GM18526 (cell line): Measurements from ENCODE around the gene PRR19.

Source experiments
- POLR2A ChIP-seq: IDR thresholded peaks from 3 replicates; pipeline ENCODE4 v1.6.1; 2011; ENCODE audit not compliant: insufficient read length; ENCODE audit errors: extremely low read depth

The PRR19 gene

DNA sequence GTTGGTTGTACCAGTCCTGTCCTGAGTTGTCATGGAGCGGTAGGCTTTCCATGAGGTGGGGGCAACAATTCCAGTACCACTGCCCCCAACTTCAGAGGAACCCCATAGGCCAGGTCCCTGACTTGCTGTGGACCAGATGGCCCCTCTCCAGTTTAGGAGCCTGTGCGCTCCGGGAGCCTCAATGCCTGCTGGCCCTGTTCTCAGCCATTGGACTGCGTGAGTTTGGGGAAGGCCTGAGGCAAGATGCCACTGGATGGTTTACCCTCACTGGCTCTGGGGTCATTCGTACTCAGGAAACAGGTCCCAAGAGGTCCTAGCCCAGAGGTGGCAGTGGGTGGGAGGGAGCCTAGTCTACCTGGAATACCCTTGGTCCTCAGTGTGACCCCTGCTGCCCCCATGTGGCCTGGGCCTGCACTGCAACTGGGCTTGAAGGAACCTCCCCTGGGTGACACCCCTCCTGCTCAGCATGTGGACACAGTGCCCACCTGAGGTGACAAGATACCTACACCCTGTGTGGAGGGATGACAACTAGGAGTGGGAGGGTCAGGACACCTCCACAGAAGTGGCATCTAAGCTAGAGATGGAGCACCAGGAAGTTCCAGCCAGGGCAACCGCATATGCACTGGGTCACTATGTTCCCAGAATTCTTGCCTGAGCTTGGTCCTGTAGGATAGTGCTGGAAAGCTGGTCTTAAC is 6.0 kb upstream of the PRR19 start:
- TF ChIP-seq POLR2A: no peak

DNA sequence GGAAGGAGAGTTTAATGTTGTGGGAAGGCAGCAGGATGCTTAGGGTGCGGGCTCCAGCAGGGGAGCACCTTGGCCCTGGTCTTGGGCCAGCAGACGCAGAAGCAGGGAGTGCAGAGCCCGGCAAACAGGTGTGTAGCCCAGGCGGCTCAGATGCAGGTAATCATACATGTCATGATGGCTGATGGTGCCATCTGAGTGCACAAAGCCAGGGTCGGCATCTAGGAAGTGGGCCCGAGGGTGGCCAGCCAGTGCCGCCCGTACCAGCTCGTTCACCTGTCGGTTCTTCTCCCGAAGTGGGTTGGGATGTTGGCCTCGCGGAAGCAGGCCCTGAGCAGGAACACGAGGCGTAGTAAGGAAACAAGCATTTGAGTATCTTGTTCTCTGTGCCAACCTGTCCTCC is 4.9 kb upstream of the PRR19 start:
- TF ChIP-seq POLR2A: no peak

DNA sequence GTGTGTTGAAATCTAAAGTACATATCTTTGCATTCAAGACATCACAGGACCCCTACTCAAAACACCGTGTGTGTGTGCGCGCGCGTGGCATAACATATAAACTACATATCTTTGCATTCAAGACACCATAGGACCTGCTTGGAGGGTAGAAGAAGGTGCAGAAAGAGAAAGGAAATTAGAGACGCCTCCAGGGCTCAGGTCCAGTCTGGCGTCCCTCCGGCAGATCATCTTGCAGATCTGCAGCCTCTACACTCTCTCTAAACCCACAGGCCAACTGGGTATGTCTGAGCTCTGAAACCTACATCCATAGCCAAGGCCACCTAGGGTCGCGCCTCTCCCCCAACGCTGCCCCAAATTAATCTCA is 1.2 kb downstream of the PRR19 start:
- TF ChIP-seq POLR2A: no peak

DNA sequence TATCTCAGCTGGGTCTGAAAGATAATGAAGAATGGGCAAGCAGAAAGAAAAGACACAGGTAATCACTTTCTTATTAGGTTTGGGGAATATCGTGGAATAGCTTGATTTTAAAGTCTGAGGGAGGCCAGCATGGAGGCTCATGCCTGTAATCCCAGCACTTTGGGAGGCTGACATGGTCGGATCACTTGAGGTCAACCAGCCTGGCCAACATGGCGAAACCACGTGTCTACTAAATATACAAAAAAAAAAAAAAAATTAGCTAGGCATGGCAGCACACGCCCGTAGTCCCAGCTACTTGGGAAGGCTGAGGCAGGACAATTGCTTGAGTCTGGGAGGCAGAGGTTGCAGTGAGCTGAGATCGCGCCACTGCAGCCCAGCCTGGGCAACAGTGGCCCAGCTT is 1.9 kb downstream of the PRR19 start:
- no peak for TF ChIP-seq POLR2A

DNA sequence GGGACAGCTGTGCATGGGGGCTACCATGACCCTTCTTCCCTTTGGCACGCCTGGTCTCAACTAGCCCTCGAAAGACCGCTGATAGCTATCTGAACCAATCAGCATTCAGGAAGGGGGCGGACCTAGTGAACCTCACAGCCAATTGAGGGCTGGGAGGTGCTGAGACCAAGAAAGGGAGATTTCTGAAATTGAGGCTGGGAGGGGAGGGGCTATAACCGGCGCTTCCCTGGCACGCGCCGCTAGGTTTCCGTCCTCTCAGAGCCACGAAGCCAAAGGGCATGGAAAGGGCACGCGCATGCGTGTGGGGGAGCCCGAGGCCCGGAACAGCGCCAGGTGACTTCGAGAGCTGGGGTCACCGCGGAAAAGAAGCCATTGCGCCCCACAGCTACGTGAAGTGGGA is 4.7 kb downstream of the PRR19 start:
- no peak for TF ChIP-seq POLR2A

DNA sequence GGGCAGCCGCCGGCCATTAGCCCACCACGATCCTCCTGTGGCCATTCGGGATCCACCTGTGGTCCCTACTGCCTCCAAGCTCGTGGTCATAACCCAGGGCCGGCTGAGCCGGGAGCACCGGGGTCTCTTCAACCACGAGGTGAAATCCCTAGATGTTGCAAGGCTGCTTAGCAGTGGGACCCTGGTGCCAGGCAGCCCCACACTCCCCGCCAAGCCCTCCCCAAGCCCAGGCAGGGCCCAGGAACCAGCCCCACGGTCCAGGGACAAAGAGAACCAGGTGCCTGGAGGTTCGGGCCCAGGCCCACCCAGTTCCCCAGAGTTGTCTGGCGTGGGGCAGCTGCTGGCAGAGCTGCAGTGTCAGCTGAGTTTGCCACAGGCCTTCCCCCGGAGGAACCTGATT is 7.8 kb downstream of the PRR19 start:
- TF ChIP-seq POLR2A: no peak

DNA sequence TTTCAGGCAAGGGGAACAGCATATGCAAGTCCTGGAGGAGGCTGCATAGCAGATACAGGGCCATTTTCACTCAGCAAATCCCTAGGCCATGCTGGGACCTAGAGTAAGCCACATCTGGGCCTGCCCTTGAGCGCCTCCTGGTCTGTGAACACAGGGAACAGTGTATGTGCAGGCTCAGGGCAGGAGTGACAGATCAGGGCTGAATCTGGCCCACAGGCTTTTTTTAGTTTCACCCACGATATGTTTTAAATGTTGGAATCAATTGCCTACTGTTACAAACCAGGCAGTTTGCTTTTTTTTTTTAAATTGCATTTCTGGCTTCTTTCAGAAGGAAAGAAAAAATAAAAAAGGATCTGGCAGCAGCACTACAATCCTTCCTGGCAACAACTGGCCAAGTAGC is 9.7 kb downstream of the PRR19 start:
- TF ChIP-seq POLR2A: no peak

DNA sequence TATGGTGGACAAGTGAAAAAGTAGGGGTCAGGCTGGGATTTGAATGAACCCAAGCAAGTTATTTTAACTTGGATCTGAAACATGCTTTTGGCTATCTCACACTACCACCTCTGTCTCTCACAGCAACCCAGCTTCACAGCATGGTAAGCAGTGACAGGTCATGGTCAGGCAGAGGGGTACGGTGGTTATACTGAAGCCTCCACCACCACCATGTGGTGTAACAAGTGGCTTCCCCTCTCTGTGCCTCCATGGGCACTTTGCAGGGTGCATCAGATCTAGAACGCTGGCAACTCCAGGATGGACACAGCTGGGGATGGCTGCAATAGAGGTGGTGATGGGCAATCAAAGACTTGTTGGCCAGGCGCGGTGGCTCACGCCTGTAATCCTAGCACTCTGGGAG is 10.4 kb downstream of the PRR19 start:
- TF ChIP-seq POLR2A: no peak

DNA sequence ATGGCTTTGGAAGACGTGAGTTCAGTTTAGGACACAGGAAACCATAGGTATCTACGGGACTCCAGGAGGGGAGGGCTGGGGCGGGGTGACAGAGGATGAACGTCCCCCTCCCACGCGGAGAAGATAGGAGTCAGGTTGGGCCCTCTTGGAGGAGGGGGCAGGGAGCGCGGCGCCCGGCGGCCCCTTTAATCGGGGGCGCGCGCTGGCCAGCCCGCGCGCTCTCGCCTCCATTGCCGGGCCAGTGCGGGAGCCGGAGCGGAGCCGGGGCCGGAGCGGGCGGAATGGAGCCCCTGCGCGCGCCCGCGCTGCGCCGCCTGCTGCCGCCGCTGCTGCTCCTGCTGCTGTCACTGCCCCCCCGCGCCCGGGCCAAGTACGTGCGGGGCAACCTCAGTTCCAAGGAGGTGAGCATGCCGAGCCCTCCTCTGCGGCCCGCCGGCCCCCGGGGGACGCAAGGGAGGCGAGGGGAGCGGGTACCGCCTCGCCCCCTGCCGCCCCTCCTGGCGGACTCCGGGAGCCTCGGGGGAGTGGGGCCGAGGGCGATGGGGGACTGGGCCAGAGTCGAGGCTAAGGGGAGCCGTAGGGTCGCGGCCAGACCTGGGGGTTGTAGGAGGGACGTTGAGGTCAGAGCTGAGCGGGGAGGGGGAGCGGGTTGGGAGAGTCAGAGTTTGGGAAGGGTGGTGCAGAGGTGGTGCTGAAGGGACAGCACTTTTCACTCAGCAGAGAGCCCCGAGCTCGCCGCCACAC is 11.3 kb downstream of the PRR19 start, which contains the start of gene TMEM145:
TMEM145 (plus strand) TSS at position 214 of the 744 bp plus-strand sequence; CDS start at position 282, 68 bp downstream.
- TF ChIP-seq POLR2A: no peak

DNA sequence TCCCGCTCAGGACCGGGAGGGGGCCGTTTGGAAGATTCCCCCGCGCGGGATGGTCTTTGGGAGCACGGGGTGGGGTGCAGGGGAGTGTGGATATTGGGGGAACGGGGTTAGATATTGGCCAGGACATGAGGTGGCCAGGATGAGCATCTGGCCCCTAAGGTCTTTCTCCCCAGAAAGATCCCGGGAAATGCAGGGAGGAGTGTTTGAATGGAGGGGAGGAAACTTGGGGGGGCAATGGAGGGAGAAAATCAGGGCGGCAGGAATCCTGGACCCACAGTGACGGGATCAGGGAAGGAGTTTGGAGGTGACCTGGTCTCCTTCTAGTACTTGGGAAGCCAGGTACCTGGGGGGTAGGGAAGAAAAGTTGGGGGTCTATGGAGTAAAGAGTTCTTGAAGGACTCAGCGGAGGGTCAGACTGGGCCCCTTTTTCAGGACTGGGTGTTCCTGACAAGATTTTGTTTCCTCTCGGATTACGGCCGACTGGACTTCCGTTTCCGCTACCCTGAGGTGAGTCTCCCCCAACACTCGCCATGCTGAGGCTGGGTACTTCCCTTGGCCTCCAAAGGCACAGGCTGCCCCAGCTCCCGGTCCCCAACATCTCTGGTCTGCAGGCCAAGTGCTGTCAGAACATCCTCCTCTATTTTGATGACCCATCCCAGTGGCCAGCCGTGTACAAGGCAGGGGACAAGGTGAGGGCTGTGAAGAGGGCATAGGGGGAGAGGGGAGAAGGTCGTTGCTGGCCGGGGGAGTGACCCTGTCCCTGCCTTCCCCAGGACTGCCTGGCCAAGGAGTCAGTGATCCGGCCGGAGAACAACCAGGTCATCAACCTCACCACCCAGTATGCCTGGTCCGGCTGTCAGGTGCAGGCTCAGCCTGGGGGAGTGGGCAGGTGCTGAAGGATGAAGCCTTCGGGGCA is 12.2 kb downstream of the PRR19 start:
- TF ChIP-seq POLR2A: no peak

DNA sequence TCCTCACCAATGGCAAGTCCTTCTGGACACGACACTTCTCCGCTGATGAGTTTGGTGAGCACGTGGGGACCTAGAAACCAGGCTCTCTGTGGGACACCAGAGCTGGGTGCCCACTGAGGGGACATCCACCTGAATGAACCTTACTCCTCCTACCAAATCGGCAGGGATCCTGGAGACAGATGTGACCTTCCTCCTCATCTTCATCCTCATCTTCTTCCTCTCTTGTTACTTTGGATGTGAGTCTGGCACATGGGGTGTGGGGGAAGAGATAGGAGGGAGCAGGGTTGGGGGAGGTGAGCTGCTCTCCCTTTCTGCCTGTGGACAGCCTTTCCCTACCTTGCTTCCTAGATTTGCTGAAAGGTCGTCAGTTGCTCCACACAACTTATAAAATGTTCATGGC is 13.1 kb downstream of the PRR19 start:
- TF ChIP-seq POLR2A: no peak

DNA sequence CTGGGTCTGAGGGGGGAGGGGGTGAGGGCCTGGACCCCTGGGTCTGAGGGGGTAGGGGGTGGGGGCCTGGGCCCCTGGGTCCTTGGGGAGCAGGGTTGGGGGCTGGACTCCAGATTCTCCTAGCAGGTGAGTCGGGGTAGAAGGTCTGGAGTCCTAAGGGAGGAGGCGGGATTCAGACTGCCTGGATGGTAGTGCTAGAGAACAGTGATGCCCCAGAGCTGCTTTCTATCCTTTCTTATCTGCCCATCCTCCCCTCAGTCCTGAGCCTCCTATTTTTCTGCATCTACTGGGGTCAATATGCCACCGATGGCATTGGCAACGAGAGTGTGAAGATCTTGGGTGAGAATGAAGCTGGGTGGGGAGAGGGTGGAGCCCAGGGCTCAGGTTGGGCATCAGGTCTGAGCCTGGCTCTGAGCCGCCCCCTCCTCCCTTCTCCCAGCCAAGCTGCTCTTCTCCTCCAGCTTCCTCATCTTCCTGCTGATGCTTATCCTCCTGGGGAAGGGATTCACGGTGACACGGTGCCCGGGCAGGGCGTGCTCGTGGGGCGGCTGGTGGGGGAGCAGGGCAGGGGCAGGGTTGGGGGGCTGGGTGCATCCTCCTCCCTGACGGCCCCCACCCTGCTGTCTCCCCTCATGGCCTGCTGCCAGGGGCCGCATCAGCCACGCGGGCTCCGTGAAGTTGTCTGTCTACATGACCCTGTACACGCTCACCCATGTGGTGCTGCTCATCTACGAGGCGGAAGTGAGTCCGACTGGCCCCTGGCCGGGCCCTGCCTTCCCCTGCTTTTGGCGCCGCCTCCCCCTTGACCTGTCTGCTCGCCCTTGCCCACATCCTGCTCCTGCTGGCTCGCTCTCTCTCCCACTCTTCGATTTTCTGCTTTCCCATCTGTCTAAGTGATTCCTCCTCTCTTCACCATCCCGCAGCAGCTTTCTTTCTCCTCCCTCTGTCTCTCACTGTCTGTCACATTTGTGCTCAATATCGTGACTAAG is 14.6 kb downstream of the PRR19 start:
- TF ChIP-seq POLR2A: no peak

DNA sequence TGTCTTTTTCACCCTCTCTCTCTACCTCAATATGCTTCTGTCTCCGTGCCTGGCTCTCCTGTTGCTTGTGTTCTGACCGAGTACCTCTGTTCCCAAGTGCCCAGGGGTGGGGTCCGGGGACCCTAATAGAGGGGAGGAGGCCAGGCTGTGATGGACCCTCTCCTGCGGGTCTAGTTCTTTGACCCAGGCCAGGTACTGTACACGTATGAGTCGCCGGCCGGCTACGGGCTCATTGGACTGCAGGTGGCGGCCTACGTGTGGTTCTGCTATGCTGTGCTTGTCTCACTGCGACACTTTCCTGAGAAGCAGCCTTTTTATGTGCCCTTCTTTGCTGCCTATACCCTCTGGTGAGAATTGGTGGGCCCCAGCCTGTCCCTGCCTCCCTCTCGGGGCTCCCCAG is 15.6 kb downstream of the PRR19 start:
- TF ChIP-seq POLR2A: no peak

DNA sequence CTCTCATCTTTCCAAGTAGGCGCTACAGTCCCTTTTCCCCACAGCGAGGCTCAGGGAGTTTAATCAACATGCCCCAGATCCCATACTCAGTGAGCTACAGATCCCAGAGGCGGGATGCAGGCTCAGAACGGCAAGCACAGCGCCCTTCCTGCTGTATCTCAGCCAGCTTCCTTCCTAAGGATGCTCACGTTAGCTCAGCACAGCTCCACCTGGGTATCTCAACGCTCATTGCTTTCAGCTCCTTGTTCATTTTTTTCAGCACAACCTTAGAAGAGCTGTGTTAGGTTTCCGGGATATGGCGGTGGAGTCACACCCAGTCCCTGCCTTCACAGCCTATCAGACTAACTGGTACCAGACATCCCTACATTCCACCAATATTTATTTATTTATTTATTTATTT is 20.4 kb downstream of the PRR19 start:
- TF ChIP-seq POLR2A: no peak

DNA sequence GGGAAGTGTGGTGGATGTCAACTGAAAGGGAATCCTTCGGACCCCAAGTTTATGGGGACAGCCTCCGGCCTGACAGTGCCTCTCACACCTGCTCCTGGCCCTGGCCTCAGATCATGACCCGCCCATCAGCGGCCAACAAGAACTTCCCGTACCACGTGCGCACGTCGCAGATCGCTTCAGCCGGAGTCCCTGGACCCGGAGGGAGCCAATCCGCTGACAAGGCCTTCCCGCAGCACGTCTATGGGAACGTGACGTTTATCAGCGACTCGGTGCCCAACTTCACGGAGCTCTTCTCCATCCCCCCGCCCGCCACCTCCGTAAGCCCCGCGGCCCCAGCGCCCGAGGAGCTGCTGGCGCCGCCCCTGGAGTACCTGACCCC is 21.5 kb downstream of the PRR19 start:
- no peak for TF ChIP-seq POLR2A
